OCI-LY3 (cell line): ENCODE measurements around the gene PGAP6.

ENCODE experiments used
- CTCF ChIP-seq: fragments of 200-600, 300-600 bp; sonication (generic); IDR thresholded peaks from 2 replicates; pipeline ENCODE4 v1.5.1; 2014; ENCODE audit warnings: antibody characterized with exemption, low read length, low read depth
- EZH2phosphoT487 ChIP-seq: fragments of 200-600 bp; shearing (Covaris generic); IDR thresholded peaks from 2 replicates; pipeline ENCODE4 v1.6.1; 2018; ENCODE audit warnings: antibody characterized with exemption, mixed run types, low read depth

GRCh38 chr16:383326-384051, 1.7 kb upstream of the PGAP6 start:
- no peak for TF ChIP-seq CTCF
- no peak for TF ChIP-seq EZH2phosphoT487
